Astrocyte of the hippocampus (primary cell): ENCODE measurements around the gene BEST3.
"Not testable (repeated sequence)": the region's sequence is repeated elsewhere in the genome, so short reads cannot be mapped to it uniquely, and the experiment has no call there.

ENCODE experiments used
- DNase-seq: peaks from one replicate; pipeline ENCODE4 v3.0.0; 2011; ENCODE audit warnings: low read depth, low spot score

Gene BEST3

DNA sequence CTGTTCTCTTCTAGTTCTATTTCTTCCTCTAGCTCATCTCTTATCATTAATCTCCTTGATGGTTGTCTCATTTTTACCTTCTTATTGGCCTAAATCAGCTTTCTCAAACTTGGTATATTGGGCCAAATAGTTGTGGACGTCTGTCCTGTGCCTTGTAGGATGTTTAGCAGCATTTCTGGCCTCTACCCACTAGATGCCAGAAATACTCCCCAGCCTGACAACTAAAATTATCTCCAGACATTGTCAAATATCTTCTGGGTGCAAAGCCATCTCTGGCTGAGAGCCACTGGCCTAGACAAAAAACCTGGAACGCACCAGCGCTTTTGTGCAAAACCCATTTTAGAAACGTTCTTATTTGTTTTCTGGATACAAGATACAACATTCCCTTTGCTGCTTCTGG, 49.6 kb downstream of the BEST3 start:
- no peak for DNase-seq

DNA sequence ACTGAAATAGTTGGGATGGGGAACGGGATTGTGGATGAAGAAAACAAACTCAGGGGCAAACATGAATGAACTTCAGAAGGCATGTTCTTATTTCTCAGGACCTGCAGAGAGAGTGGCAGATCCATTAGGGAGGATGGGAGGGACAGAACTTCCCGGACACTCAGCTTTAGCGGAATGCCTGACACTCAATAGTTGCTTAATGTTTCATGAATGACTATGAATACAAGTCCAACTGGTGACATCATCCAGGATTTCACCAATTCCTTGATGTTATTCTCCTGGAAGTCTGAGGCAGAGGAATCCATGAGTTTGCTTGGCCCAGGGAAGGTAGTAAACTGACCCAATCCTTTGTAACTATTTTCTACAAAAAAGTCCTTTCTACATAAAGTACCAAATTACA, 50.6 kb downstream of the BEST3 start:
- DNase-seq, result peak; percentile 70

DNA sequence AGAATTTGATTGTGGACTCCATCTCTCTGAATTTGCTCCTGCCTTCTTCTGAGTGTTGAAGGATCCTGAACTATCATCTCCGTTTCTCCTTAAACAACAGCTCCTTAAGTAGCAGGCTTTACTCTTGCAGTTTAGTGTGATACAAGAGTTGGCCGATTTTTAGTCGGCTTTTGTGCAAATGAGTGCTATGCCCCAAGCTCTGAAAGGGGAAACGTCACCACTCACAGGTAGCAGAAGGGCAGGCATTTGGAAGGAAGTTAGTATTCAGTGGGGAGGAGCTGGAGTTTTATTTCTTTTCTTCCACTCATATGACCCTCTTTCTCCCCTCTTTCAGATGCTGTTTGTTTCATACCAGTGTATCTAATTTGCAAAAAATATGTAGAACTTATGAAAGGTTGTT, 51.9 kb downstream of the BEST3 start:
- DNase-seq, result no peak

DNA sequence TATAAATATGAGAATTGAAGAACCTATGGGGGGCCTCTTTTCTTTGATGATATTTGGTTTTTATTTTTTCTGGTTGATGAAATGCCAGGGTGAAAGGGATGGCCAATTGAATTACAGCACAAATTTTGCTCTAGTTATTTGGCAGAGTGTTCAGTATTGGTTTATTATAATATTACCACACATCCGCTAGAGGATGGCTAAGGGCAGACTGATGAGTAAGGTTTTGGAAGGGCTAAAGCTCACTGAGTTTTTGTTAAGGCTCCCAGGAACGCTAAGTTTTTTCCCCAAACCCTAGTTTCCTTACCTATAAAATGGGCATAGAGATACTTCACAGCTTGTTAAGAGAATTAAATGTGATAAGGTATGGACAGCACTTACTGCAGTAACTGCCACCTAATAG, 54.1 kb downstream of the BEST3 start:
- DNase-seq, result no peak

- no peak for DNase-seq
Observed at GRCh38 chr12:69644511-69644910, 54.6 kb downstream of the BEST3 start.

DNA sequence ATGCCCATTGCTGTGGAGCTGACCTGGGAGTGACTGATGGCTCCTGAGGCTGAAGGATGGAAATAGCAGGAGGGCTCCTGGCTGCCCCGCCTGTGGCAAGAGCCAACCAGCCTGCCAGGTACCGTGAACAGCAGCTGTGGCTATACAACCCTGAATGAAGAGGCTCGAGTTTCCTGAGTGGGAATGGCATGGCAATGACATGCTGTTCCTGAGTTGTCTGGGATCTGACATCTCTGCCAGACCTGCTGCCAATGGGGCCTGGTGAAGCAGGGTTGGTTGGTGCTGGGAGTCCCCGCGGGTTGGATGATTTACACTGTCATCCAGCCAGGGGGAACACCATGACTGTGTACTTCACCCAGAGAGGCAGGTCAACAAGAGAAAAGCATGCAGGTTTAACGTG, 56.6 kb downstream of the BEST3 start:
- no peak for DNase-seq

DNA sequence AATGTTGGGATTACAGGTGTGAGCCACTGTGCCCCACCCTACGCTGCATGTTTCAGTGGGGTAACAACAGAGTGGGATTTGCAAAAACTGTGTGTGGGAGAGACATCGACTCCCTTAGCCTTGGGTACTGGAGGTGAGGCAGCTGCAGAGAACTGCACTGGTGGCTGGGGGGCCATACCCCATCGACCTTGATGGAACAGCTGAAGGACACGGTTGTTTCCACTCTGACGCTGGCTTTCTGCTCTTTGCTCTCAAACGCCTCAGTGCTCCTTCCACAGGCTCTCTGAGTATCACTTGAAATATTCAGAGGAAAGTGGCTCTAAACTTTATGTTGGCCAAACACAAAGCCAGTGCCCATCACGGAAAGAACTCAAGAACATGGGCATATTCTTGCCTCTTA, 57.6 kb downstream of the BEST3 start:
- no peak for DNase-seq

DNA sequence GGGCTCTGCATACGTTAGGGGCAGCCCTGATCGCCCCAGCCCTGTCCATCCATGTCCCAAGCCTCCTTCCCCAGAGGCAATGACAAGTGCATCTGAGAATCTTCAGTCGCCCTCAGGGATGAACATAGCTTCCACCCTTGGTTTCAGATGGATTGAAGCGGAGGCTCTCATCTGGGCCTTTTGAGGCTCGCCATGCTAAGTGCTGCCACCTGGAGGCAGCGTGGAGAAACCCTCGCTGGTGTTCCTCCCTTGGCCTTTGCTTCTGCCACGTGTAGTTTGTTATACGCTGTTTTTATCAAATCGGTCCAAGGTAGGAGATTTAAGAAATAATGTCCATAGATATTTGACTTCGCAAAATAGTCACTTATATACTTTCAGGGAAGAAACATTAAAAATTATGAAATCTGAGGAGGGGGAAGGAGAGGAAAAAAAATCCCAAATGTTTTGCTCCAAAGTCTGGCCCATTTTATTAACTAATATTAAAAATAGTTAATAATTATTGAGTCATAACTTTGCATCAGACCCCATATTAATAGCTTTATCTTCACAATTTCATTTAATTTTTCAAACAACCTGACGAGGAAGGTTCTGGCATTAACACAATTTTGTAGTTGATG, 59.6 kb downstream of the BEST3 start:
- DNase-seq, result peak; percentile 84

DNA sequence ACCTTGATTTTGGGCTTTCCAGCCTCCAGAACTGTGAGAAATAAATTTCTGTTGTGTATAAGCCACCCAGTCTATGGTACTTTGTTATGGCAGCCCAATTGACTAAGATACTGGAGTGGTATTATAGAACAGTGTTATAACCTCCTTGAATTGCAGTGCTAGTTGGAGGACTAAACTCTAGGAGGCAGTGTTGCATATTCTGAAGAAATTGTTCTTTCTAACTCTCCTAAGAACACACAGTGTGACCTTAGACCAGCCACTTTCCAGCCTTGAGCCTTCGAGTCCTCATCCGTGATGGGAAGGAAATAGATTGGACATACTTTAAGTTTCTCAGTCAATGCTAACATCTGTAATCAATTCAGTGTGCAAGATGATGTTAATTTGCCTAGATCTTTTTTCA, 66.0 kb downstream of the BEST3 start:
- DNase-seq, result no peak

DNA sequence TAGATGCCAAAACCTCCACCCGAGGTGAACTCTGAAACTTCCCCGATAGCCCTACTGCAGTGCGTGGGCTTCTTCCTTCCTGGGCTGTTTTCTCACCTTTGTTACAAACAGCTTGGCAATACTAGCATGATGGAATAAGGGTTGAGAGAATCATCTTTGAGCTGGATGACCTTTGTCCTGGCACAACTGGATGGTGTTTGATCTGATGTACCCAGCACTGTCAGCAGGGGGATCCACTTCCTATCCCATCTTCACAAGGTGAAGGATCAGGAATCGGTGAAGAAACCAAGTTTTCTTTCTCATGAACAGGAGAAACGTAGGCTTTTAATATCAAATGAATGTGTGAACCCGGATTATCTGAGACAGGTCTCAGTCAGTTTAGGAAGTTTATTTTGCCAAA, 68.9 kb downstream of the BEST3 start:
- no peak for DNase-seq

DNA sequence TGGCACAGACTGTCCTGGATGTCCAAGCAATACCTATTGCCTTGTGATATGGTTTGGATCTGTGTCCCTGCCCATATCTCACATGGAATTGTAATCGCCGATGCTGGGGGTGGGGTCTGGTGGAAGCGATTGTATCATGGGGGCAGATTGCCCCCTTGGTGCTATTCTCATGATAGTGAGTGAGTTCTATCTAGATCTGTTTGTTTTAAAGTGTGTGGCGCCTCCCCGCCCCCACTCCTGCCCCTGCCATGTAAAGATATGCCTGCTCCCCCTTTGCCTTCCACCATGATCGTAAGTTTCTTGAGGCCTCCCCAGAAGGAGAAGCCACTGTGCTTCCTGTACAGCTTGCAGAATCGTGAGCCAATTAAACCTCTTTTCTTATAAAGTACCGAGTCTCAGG, 71.6 kb downstream of the BEST3 start:
- no peak for DNase-seq

- DNase-seq, result no peak
Observed at GRCh38 chr12:69623970-69624369, 75.1 kb downstream of the BEST3 start.

GRCh38 chr12:69621551-69621950, 77.6 kb downstream of the BEST3 start:
- DNase-seq, result no peak

DNA sequence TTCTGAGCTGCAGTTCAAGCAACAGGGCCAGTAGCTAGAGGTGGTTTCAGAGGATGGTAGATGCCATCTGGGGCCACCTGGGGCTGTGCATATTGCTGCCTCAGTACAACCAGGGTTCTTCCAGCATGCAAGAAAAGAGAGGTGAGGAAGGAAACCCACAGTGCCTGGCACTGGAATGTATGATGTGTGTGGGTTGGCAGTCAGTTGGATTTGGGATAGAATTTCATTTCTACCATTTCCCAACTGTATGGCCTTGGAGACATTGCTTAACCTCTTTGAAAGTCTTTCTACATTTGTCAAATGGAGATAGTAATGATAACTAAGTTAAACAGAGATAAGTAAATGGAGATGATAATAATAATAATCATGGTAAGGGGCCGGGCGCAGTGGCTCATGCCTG, 78.2 kb downstream of the BEST3 start:
- no peak for DNase-seq

GRCh38 chr12:69620077-69620476, 79.0 kb downstream of the BEST3 start:
- no peak for DNase-seq

GRCh38 chr12:69619050-69619449, 80.1 kb downstream of the BEST3 start:
- no peak for DNase-seq

DNA sequence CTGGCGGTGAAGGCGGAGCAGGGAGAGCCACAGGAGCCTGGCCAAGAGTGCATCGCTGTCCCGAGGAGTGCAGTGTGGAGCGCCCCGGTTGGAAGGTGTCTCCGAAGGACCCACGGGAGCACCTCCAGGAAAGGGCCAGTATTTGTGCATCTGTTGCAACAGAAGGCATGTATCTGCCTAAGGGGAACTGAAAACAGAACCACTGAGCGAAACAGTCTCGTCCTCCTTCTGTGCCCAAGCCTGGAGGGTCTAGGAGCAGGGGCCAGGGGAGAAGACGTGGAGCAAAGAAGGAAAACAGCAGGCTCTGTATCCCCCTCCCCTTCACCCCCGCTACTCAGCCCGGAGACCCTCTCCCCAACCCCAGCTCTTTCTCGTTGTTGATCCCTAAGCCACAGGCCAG, 83.1 kb downstream of the BEST3 start:
- no peak for DNase-seq

- DNase-seq, result no peak
Observed at GRCh38 chr12:69613351-69613750, 85.8 kb downstream of the BEST3 start.

DNA sequence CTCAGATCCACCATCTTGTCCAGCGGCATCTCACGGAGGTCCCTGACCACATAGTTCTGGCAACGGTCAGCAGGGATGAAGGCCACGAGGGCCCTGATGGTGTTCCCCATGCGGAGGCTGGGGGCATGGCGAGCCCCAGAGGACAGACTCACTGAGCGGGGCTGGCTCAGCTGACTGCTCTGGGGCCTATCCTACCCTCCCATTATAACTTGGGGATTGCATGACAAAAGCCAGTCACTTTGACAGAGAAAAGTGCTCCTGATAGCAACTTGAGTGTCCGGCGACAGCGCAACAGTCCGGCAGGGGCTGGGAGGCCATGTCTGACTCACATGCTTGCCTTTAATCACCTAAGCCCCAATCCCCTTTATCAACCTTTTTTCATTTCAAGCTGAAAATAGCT, 88.4 kb downstream of the BEST3 start, which contains the start of gene LRRC10:
Gene LRRC10, minus strand, starts transcription at position 179 of the 400 bp plus-strand sequence. Its CDS starts 69 bp downstream, at position 110.
- no peak for DNase-seq

- no peak for DNase-seq
Observed at GRCh38 chr12:69610126-69610525, 89.0 kb downstream of the BEST3 start.

GRCh38 chr12:69608114-69608513, 91.0 kb downstream of the BEST3 start:
- no peak for DNase-seq

GRCh38 chr12:69604275-69604674, 94.8 kb downstream of the BEST3 start:
- DNase-seq, result not testable (repeated sequence)
